Activated CD4-positive, alpha-beta T cell treated with anti-CD3 and anti-CD28 coated beads, Interleukin-2, amount 50 U/mL, for 16 hours (primary cell): ENCODE results near the gene ARHGAP10.

Source experiments
- DNase-seq: peaks from one replicate; pipeline ENCODE4 v3.0.0-alpha.2; 2020

The ARHGAP10 gene

GRCh38 chr4:148006001-148006400 lies 274.1 kb downstream of the ARHGAP10 start:
- DNase-seq, result no peak

- DNase-seq, result no peak
Measured at GRCh38 chr4:148007314-148007760, 275.4 kb downstream of the ARHGAP10 start.

- DNase-seq, result no peak
Measured at GRCh38 chr4:148007792-148008191, 275.9 kb downstream of the ARHGAP10 start.

GRCh38 chr4:148015058-148015457 lies 283.2 kb downstream of the ARHGAP10 start:
- no peak for DNase-seq

- DNase-seq, result no peak
Measured at GRCh38 chr4:148015468-148015867, 283.6 kb downstream of the ARHGAP10 start.

- no peak for DNase-seq
Measured at GRCh38 chr4:148016063-148016637, 284.3 kb downstream of the ARHGAP10 start.

GRCh38 chr4:148017801-148018200 lies 285.9 kb downstream of the ARHGAP10 start:
- DNase-seq, result no peak

GRCh38 chr4:148021686-148022085 lies 289.8 kb downstream of the ARHGAP10 start:
- no peak for DNase-seq

GRCh38 chr4:148022975-148023374 lies 291.1 kb downstream of the ARHGAP10 start:
- no peak for DNase-seq

- DNase-seq, result no peak
Measured at GRCh38 chr4:148023512-148024181, 291.8 kb downstream of the ARHGAP10 start.

GRCh38 chr4:148025981-148026380 lies 294.1 kb downstream of the ARHGAP10 start:
- no peak for DNase-seq

- no peak for DNase-seq
Measured at GRCh38 chr4:148027201-148027600, 295.3 kb downstream of the ARHGAP10 start.

GRCh38 chr4:148029781-148030180 lies 297.9 kb downstream of the ARHGAP10 start:
- DNase-seq, result no peak

GRCh38 chr4:148030193-148030873 lies 298.4 kb downstream of the ARHGAP10 start:
- DNase-seq, result no peak

- no peak for DNase-seq
Measured at GRCh38 chr4:148034813-148035212, 302.9 kb downstream of the ARHGAP10 start.

GRCh38 chr4:148041606-148042329 lies 309.9 kb downstream of the ARHGAP10 start:
- no peak for DNase-seq

- no peak for DNase-seq
Measured at GRCh38 chr4:148044089-148044911, 312.4 kb downstream of the ARHGAP10 start.

GRCh38 chr4:148044912-148045352 lies 313.0 kb downstream of the ARHGAP10 start:
- no peak for DNase-seq

- no peak for DNase-seq
Measured at GRCh38 chr4:148048598-148048997, 316.7 kb downstream of the ARHGAP10 start.

GRCh38 chr4:148051403-148051802 lies 319.5 kb downstream of the ARHGAP10 start:
- no peak for DNase-seq

GRCh38 chr4:148052448-148052847 lies 320.6 kb downstream of the ARHGAP10 start:
- DNase-seq, result peak; percentile 37

GRCh38 chr4:148053298-148054003 lies 321.6 kb downstream of the ARHGAP10 start:
- no peak for DNase-seq
